ENCODE results near the gene YY1AP1.
A peak's percentile ranks its signal among the peaks of the same experiment; 100 is the strongest.
"Not testable (repeated sequence)": the region's sequence is repeated elsewhere in the genome, so short reads cannot be mapped to it uniquely, and the experiment has no call there.

Gene YY1AP1, protein sequence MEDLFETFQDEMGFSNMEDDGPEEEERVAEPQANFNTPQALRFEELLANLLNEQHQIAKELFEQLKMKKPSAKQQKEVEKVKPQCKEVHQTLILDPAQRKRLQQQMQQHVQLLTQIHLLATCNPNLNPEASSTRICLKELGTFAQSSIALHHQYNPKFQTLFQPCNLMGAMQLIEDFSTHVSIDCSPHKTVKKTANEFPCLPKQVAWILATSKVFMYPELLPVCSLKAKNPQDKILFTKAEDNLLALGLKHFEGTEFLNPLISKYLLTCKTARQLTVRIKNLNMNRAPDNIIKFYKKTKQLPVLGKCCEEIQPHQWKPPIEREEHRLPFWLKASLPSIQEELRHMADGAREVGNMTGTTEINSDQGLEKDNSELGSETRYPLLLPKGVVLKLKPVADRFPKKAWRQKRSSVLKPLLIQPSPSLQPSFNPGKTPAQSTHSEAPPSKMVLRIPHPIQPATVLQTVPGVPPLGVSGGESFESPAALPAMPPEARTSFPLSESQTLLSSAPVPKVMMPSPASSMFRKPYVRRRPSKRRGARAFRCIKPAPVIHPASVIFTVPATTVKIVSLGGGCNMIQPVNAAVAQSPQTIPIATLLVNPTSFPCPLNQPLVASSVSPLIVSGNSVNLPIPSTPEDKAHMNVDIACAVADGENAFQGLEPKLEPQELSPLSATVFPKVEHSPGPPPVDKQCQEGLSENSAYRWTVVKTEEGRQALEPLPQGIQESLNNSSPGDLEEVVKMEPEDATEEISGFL

DNA sequence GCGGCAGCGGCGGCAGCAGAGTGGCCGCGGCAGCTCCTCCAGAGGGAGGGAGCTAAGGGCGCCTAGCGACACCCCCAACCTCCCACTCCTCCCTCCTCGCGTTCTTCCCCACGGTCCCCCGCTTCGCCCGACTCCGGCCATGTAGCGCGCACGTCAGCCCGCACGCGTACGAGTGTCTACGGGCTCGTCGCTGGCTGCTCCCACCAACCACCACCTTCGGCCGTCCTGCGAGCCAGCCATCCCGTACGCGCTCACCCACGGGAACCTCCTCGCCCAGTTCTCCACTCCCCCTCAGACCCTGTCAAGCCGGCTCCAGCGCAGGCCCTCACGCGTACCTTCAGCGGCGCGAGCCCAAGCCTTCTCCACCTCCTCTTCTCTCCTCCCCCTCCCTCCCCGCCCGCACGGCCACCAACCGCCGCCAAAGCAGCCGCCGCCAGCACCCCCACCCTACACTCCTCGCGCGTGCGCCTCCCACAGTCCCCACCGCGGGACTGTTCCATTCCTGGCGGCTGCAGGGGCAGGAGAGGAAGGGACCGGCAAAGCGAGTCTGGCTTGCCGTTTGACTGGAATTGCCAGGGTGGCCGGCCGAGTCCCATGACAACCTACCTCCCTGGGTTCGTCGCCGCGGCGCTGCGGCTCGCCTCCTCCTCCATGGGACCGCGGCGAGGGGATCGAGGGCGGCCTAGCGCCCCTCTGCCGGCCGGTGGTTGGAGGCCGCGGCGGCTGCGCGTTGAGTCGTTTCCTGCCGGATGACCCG lies at the start of gene YY1AP1:
Gene YY1AP1 (minus strand): TSS at position 451 of the 757 bp plus-strand sequence. CDS start 8,338 bp downstream, outside the sequence.
- peak; percentile 83 for DNase-seq (ENCODE audit: low read depth)

GRCh38 chr1:155729031-155729898 lies 40.7 kb upstream of the YY1AP1 start:
- DNase-seq (ENCODE audit: low read depth): peak; percentile 80

DNA sequence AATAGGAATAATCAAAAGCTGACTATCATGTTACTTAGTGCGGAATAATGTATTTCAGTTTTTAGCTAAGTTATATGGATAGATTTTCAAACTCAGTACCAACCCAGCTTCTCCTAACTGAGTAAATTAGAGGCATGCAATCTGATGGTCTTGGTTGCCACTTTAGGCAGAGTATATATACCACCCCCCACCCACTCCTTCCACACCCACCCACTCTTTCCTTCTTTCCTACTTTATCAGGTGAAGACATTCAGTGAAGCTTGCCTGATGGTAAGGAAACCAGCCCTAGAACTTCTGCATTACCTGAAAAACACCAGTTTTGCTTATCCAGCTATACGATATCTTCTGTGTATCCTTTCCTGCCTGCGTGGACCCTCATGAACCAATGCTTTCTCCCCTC lies 36.6 kb upstream of the YY1AP1 start:
- DNase-seq (ENCODE audit: low read depth): no peak

- DNase-seq (ENCODE audit: low read depth): no peak
These were observed 31.1 kb upstream of the YY1AP1 start for GRCh38 chr1:155719703-155720102.

- DNase-seq (ENCODE audit: low read depth): not testable (repeated sequence)
These were observed 30.0 kb upstream of the YY1AP1 start for GRCh38 chr1:155718524-155719115.

GRCh38 chr1:155717041-155717440 lies 28.5 kb upstream of the YY1AP1 start:
- DNase-seq (ENCODE audit: low read depth): no peak

DNA sequence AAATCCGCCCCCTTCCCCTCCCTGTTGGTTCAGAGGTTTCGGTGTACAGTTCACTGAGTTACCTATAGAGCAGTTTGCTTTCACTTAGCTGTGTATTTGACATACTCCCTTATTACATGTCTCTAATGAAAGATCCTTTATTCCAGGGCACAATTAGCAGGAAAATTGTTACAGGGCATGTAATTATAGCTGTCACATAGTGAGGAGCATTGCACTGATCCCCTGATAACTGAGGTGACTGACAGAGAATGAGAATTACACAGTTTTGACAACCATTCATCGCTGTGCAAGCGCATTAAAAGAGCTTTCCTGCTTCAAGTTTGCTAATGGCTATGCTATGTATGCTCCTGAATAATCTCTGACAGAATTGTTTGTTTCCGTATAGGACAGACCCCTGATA lies 27.2 kb upstream of the YY1AP1 start:
- DNase-seq (ENCODE audit: low read depth): no peak

DNA sequence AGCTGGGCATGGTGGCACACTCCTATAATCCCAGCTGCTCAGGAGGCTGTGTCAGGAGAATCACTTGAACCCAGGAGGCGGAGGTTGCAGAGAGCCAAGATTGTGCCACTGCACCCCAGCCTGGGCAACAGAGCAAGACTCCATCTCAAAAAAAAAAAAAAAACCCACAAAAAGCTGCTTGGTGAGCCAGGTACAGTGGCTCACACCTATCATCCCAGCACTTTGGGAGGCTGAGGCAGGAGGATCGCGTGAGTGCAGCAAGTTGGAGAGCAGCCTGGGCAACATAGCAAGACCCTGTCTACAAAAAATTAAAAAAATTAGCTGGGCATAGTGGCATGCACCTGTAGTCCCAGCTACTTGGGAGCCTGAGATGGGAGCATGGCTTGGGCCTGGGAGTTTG lies 26.5 kb upstream of the YY1AP1 start:
- DNase-seq (ENCODE audit: low read depth): not testable (repeated sequence)

GRCh38 chr1:155713075-155713474 lies 24.5 kb upstream of the YY1AP1 start:
- DNase-seq (ENCODE audit: low read depth): no peak

- not testable (repeated sequence) for DNase-seq (ENCODE audit: low read depth)
These were observed 24.1 kb upstream of the YY1AP1 start for GRCh38 chr1:155712636-155713035.

- not testable (repeated sequence) for DNase-seq (ENCODE audit: low read depth)
These were observed 22.9 kb upstream of the YY1AP1 start for GRCh38 chr1:155711457-155711856.

- no peak for DNase-seq (ENCODE audit: low read depth)
These were observed 20.8 kb upstream of the YY1AP1 start for GRCh38 chr1:155709391-155709790.

DNA sequence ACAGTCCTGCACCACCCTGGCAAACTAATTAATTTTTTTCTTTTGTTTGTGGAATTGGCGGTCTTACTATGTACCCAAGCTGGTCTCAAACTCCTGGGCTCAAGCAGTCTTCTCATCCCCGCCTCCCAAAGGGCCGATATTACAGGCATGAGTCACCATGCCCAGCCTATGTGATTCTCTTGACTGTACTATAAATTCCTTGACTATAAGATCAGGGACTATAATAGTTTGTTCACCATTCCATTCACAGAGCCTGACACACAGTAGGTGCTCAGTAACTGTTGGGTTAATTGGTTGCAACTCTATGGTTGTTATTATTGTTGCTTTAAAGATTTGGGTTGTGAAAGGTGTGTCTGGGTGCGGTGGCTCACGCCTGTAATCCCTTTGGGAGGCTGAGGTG lies 17.6 kb upstream of the YY1AP1 start:
- peak; percentile 60 for DNase-seq (ENCODE audit: low read depth)

- not testable (repeated sequence) for DNase-seq (ENCODE audit: low read depth)
These were observed 15.8 kb upstream of the YY1AP1 start for GRCh38 chr1:155704414-155704813.

DNA sequence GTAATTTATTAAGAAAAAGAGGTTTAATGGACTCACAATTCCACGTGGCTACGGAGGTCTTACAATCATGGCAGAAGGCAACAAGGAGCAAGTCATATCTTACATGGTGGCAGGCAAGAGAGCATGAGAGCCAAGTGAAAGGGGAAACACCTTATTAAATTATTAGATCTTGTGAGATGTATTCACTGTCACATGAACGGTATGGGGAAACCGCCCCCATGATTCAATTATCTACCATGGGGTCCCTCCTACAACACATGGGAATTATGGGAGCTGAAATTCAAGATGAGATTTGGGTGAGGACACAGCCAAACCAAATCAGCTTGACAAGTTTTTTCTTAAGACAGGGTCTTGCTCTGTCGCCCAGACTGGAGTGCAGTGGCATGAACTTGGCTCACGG lies 14.6 kb upstream of the YY1AP1 start:
- no peak for DNase-seq (ENCODE audit: low read depth)

GRCh38 chr1:155701675-155702074 lies 13.1 kb upstream of the YY1AP1 start:
- not testable (repeated sequence) for DNase-seq (ENCODE audit: low read depth)

GRCh38 chr1:155699062-155699461 lies 10.5 kb upstream of the YY1AP1 start:
- DNase-seq (ENCODE audit: low read depth): peak; percentile 70

DNA sequence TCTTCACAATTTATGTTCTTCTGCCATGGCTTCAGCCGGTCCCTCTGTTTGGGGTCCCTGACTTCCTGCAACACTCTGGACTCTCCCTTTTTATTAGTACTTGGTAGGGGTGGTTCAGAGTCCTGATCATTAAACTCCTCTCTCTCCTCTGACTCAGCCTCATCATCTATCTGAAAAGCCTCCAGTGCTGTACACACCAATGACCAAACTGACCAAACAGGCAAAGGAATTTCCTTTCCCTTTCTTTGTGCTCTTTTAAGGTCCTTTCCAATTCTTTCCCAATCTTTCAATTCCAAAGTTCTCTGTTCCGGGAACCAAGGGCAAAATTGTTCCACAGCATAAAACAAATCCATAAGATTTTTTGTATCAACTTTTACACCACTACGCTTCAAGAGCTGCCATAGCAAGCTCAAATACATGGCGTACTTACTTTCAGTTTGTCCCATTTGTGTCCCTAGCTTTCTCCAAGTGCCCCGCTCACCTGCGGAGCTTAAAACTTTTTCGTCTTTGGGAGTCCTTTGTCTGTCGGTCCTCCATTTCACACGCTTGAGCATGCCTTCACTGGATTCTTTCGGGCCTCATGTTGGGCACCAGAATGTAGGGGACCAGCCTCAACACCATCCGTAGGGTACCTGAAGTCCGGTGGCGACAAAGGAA lies 9.9 kb upstream of the YY1AP1 start:
- DNase-seq (ENCODE audit: low read depth): peak; percentile 39

DNA sequence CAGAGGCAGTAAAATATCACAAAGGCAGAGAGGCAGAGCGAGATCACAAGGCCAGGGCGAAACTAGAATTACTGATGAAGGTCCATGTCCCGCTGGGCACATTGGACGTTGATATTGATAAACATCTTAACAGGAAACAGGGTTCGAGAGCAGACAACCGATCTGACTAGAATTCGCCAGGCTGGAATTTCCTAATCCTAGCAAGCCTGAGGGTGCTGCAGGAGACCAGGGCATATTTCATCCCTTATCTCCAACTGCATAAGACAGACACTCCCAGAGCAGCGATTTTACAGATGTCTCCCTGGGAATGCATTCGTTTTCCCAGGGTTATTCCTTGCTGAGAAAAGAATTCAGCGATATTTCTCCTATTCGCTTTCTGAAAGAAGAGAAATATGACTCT lies 9.0 kb upstream of the YY1AP1 start:
- DNase-seq (ENCODE audit: low read depth): peak; percentile 55

DNA sequence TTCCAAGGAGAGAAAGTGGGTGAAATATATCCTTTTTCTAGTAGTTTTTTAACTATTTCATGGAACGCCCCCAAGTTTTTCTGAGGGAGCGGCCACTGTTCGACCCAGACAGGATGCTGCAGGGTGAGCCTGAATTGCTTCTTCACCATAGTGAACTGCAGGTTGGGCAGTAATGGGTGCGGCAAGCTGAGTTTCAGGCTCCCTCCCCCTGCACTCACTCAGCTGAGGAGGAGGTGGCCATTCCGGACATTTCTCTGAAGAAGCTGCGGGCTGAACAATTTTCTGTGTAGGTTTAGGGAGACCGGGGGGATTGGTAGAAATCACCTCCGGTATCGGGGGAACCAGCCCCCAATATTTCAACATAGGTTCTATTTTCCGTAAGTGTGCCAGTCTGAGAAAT lies 8.5 kb upstream of the YY1AP1 start:
- DNase-seq (ENCODE audit: low read depth): no peak

- no peak for DNase-seq (ENCODE audit: low read depth)
These were observed 8.0 kb upstream of the YY1AP1 start for GRCh38 chr1:155696524-155696923.
